RWPE1 (cell line): ENCODE results near the gene F9.
"Not testable (repeated sequence)": the region's sequence is repeated elsewhere in the genome, so short reads cannot be mapped to it uniquely, and the experiment has no call there.

Experiments
- CTCF ChIA-PET: fragments of 350-600 bp; sonication (Branson Sonifier 250); formaldehyde crosslinking; extraction: SDS; loops from one replicate; lab custom pipeline; 2021; lab: Yijun Ruan, JAX
- POLR2A ChIA-PET: fragments of 400-600 bp; formaldehyde crosslinking; extraction: SDS; loops from one replicate; lab custom pipeline; 2020; ENCODE audit warnings: antibody characterized with exemption; ENCODE audit not compliant: low non-redundant PET; lab: Yijun Ruan, JAX
- DNase-seq: peaks from one replicate; pipeline ENCODE4 v3.0.0; 2012; ENCODE audit warnings: low spot score
- H3K27ac ChIP-seq: fragments of 450-650 bp; 2 replicates; pipeline ENCODE4 v1.5.1; 2017
- TF ChIP-seq, protein P1 (sequence below): fragments of 450-650 bp; conservative IDR thresholded peaks from 2 replicates; pipeline ENCODE4 v1.5.1; 2017; ENCODE audit warnings: low read depth, mild to moderate bottlenecking

Gene F9

DNA sequence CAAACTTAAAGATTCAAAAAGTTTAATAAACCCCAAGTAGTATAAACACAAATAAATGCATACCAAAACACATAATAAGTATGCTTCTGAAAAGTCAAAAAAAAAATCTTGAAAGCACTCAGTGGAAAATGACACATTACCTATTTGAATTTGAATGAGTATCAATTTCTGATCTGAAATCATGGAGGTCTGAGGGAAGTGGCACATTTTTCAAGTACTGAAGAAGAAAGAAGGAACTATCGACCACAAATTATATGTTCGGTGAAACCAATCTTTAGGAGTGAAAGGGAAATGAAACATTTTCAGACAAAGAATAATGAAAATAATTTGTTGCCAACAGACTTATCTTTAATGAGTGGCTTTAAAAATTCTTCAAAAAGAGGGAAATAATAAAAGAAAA, 12.1 kb upstream of the F9 start:
- no peak for DNase-seq
- POLR2A ChIA-PET = no interaction called here
- H3K27ac ChIP-seq = no peak overlapping the region
- CTCF ChIA-PET = no interaction called here
- TF ChIP-seq, protein P1, sequence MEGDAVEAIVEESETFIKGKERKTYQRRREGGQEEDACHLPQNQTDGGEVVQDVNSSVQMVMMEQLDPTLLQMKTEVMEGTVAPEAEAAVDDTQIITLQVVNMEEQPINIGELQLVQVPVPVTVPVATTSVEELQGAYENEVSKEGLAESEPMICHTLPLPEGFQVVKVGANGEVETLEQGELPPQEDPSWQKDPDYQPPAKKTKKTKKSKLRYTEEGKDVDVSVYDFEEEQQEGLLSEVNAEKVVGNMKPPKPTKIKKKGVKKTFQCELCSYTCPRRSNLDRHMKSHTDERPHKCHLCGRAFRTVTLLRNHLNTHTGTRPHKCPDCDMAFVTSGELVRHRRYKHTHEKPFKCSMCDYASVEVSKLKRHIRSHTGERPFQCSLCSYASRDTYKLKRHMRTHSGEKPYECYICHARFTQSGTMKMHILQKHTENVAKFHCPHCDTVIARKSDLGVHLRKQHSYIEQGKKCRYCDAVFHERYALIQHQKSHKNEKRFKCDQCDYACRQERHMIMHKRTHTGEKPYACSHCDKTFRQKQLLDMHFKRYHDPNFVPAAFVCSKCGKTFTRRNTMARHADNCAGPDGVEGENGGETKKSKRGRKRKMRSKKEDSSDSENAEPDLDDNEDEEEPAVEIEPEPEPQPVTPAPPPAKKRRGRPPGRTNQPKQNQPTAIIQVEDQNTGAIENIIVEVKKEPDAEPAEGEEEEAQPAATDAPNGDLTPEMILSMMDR = no peak

DNA sequence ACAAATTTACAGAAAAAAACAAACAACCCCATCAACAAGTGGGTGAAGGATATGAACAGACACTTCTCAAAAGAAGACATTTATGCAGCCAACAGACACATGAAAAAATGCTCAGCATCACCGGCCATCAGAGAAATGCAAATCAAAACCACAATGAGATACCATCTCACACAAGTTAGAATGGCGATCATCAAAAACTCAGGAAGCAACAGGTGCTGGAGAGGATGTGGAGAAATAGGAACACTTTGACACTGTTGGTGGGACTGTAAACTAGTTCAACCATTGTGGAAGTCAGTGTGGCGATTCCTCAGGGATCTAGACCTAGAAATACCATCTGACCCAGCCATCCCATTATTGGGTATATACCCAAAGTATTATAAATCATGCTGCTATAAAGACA, 1.7 kb upstream of the F9 start:
- POLR2A ChIA-PET, DNase-seq, CTCF ChIA-PET, H3K27ac ChIP-seq: not testable (repeated sequence)

DNA sequence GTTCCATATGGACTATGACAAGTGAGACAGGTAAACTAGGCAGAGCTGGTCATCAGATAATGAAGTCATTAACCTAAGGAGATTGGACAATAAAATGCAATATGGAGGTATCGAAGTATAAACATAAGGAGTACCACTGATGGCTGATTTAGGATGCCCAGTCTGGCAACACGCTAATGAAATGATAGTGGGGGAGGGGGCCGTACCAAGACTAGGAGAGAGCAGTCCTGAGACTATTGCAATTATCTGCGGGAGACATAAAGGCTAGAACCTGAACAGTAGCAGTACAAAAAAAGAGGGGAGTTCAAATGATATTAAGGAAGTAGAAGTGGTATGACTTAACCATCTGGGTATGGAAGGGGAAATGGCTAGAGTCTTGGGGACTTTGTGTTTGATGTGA, 2.3 kb downstream of the F9 start:
- DNase-seq = no peak
- TF ChIP-seq, protein P1 = no peak
- ChIA-PET CTCF (no interaction called here), POLR2A (no interaction called here)
- H3K27ac ChIP-seq = no peak overlapping the region

DNA sequence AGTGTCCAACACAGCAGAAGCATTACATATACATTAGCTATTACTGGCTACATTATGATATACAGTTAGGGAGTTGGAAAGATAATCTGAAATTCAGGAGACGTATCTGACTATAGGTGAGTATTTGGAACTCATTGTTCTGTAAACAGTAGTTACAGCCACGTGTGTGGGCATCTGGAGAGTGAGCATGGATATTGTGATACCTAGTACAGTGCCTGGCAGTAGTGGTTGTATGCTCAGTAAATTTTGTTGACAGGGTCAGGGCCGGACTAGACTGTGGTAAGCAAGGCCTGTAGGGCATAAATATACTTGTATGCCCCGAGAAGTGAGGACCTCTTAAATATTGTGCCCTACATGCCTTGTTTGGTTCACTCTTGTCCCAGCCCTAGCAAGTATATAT, 2.9 kb downstream of the F9 start:
- ChIA-PET CTCF (no interaction called here), POLR2A (no interaction called here)
- TF ChIP-seq, protein P1 = no peak
- DNase-seq = no peak
- no peak overlapping the region for H3K27ac ChIP-seq

DNA sequence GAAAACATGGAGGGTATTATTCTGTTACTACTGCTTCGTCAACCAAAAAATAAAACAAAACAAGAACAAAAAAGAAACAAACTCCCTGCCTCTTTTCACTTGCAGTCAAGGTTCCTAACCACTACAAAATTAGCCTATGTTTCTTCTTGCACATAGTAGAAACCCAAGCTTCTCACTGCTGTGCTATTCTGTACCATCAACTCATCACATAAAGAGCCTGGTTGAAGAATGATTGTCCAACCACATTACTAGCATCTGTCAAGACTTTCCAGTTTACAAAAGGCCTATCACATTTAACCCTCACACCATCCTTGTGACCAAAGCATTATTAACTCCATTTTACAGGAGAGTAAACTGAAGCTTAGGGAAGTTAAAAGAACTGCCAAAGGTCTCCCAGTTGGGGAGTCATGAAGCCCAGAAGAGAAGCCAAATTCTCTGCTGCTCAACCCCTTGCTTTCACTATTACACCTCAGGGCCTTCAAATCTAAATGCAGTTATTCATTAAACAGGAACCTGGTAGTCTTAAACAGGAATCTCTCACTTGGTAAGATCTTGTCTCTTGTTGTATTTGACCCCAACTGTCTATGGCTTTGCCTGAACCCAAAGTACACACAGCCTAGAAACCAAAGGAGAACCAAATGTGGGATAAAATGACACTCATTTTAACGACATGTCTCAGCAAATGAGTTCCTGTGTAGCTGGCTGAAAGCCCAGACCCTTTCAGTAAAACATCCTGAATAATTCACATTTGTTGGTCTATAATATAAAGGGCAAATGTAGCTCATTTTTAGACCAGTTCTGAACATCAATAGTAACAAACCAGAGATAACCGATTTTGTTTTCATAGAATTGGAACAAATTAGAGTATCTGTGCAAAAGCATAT, 8.6 kb downstream of the F9 start:
- CTCF ChIA-PET = no interaction called here
- no peak overlapping the region for H3K27ac ChIP-seq

DNA sequence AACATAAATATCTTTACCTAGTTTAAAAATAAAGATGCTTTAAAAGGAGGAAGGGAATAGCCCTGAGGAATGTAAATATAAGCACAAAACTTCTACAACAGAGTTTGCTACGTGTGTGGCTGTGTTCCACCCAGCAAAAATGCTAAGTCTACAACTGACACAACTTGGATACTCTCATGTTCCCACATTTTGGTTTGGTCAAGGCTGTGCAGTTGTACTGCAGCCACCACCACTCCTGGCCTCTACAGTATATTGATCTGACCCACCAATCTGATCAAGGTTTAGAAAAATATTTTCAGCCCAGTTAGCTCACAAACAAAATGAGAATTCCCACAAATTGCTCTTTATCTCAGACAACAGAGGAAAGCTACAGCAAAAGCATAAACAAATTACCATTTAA, 12.1 kb downstream of the F9 start:
- no peak for DNase-seq
- TF ChIP-seq, protein P1 = no peak
- ChIA-PET CTCF (no interaction called here), POLR2A (no interaction called here)
- H3K27ac ChIP-seq = no peak overlapping the region

More for the DNA sequence above, 8.6 kb downstream of the F9 start:
- POLR2A ChIA-PET = no interaction called here
- DNase-seq = no peak
- TF ChIP-seq, protein P1 = no peak

DNA sequence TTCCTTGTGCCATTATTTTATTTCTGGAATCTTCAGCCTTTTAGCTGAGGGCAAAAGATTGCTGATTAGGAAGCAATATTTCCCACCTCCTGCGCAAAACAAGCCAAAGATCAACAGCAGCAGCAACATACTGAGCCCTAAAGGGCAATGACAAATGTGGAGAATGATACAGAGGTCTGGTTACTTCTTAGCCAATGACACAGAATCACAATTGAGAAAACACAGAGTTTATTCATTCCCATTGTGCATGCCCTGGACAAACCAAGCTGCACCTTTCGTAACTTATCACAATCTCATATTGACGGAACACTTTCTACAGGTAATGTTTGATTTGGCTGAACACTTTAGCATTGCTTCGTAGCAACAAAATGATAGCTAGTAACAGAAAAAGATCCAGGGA, 13.4 kb downstream of the F9 start:
- POLR2A ChIA-PET = no interaction called here
- DNase-seq = no peak
- H3K27ac ChIP-seq = no peak overlapping the region
- TF ChIP-seq, protein P1 = no peak
- CTCF ChIA-PET = no interaction called here
